Measurements from ENCODE around the gene NEU2. TPM values are rescaled to one million over a fixed set of nuclear protein-coding genes. Genes with fewer than 3 reads are reported as not detected.
A peak's percentile ranks its signal among the peaks of the same experiment; 100 is the strongest.

The NEU2 gene
- total and polyA plus RNA-seq, 2 of the 13 experiments (the other 11 are each of a cell fraction or from before 2014, with no cell fraction given), result not detected

GRCh38 chr2:233053928-233054784 lies 21.7 kb downstream of the NEU2 start (continued):
- TF ChIP-seq ZNF256 (CRISPR knock-in tag; conservative IDR thresholded peaks at IDR 0.05), result no peak
- no peak for TF ChIP-seq HNRNPL (IDR thresholded peaks at IDR 0.05; ENCODE audit: low read depth, low read length)
- no peak for TF ChIP-seq ZNF562 (CRISPR knock-in tag; IDR thresholded peaks at IDR 0.05; ENCODE audit: borderline replicate concordance)
- no peak for TF ChIP-seq ZHX2 (IDR thresholded peaks at IDR 0.05; ENCODE audit: low read depth)
- TF ChIP-seq ZHX2 (CRISPR knock-in tag; IDR thresholded peaks at IDR 0.05; ENCODE audit: borderline replicate concordance), result no peak
- TF ChIP-seq ATF4 (CRISPR knock-in tag; IDR thresholded peaks at IDR 0.05), result no peak
- TF ChIP-seq HHEX (CRISPR knock-in tag; IDR thresholded peaks at IDR 0.05), result no peak
- TF ChIP-seq MED1 (CRISPR knock-in tag; IDR thresholded peaks at IDR 0.05), result 0 out of 2 replicates have a peak, but pooled peaks have one; percentile 31
- no peak for TF ChIP-seq RBAK (CRISPR knock-in tag; IDR thresholded peaks at IDR 0.05)
- TF ChIP-seq ZNF841 (CRISPR knock-in tag; IDR thresholded peaks at IDR 0.05; ENCODE audit: borderline replicate concordance), result no peak
- peak; percentile 67; the same call in 1 of the 2 replicates for TF ChIP-seq HIVEP1 (CRISPR knock-in tag; IDR thresholded peaks at IDR 0.05)
- no peak for TF ChIP-seq SRSF1 (optimal IDR thresholded peaks at IDR 0.05; ENCODE audit: low read depth, low read length)
- peak; percentile 37; the same call in 1 of the 2 replicates for TF ChIP-seq ZNF768 (CRISPR knock-in tag; IDR thresholded peaks at IDR 0.05)
- TF ChIP-seq PBX2 (CRISPR knock-in tag; IDR thresholded peaks at IDR 0.05), result no peak
- TF ChIP-seq DNMT3B (CRISPR knock-in tag; conservative IDR thresholded peaks at IDR 0.05), result no peak
- no peak for TF ChIP-seq MZF1 (CRISPR knock-in tag; IDR thresholded peaks at IDR 0.05; ENCODE audit: borderline replicate concordance)
- TF ChIP-seq, protein P1, sequence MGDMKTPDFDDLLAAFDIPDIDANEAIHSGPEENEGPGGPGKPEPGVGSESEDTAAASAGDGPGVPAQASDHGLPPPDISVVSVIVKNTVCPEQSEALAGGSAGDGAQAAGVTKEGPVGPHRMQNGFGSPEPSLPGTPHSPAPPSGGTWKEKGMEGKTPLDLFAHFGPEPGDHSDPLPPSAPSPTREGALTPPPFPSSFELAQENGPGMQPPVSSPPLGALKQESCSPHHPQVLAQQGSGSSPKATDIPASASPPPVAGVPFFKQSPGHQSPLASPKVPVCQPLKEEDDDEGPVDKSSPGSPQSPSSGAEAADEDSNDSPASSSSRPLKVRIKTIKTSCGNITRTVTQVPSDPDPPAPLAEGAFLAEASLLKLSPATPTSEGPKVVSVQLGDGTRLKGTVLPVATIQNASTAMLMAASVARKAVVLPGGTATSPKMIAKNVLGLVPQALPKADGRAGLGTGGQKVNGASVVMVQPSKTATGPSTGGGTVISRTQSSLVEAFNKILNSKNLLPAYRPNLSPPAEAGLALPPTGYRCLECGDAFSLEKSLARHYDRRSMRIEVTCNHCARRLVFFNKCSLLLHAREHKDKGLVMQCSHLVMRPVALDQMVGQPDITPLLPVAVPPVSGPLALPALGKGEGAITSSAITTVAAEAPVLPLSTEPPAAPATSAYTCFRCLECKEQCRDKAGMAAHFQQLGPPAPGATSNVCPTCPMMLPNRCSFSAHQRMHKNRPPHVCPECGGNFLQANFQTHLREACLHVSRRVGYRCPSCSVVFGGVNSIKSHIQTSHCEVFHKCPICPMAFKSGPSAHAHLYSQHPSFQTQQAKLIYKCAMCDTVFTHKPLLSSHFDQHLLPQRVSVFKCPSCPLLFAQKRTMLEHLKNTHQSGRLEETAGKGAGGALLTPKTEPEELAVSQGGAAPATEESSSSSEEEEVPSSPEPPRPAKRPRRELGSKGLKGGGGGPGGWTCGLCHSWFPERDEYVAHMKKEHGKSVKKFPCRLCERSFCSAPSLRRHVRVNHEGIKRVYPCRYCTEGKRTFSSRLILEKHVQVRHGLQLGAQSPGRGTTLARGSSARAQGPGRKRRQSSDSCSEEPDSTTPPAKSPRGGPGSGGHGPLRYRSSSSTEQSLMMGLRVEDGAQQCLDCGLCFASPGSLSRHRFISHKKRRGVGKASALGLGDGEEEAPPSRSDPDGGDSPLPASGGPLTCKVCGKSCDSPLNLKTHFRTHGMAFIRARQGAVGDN (CRISPR knock-in tag; IDR thresholded peaks at IDR 0.05), result peak; percentile 68

Measured in HepG2 (cell line).